GM23338 (cell line): ENCODE data around the gene TGFBI. TPM values are rescaled to one million over a fixed set of nuclear protein-coding genes. Genes with fewer than 3 reads are reported as not detected.

ENCODE experiments used
- ATAC-seq: fragments of 200-7000 bp; cut with Tn5 transposase; 3 replicates; pipeline ENCODE4 v1.9.1; 2020
- DNase-seq: peaks from one replicate; pipeline ENCODE4 v3.0.0-alpha.2; 2015; ENCODE audit warnings: low spot score
- H2AFZ ChIP-seq: fragments of 200-600 bp; sonication (generic); 2 replicates; pipeline ENCODE4 v1.8.0; 2016; ENCODE audit warnings: antibody characterized with exemption, mild to moderate bottlenecking, moderate library complexity
- H3F3A ChIP-seq: fragments of 200-600 bp; sonication (generic); replicated peaks from 2 replicates; pipeline ENCODE4 v1.8.0; 2017; ENCODE audit warnings: antibody characterized with exemption, mixed run types, low read depth
- H3K27ac ChIP-seq: fragments of 200-600 bp; sonication (generic); 2 replicates; pipeline ENCODE4 v1.6.1; 2016; ENCODE audit warnings: low read depth
- H3K27me3 ChIP-seq: fragments of 200-600 bp; sonication (generic); 2 replicates; pipeline ENCODE4 v1.8.0; 2016; ENCODE audit warnings: mild to moderate bottlenecking, mixed run types, moderate library complexity; ENCODE audit not compliant: insufficient read depth
- H3K36me3 ChIP-seq: fragments of 200-600 bp; sonication (generic); 2 replicates; pipeline ENCODE4 v1.8.0; 2016; ENCODE audit warnings: mild to moderate bottlenecking; ENCODE audit not compliant: insufficient read depth
- H3K4me1 ChIP-seq: fragments of 200-600 bp; sonication (generic); 2 replicates; pipeline ENCODE4 v1.8.0; 2016; ENCODE audit warnings: mild to moderate bottlenecking, moderate library complexity; ENCODE audit not compliant: insufficient read depth
- H3K4me2 ChIP-seq: fragments of 200-600 bp; sonication (generic); 2 replicates; pipeline ENCODE4 v1.7.1; 2017; ENCODE audit warnings: mixed run types
- H3K4me3 ChIP-seq: fragments of 200-600 bp; sonication (generic); 2 replicates; pipeline ENCODE4 v1.6.1; 2016; ENCODE audit warnings: mixed run types
- H3K79me2 ChIP-seq: fragments of 200-600 bp; sonication (generic); replicated peaks from 2 replicates; pipeline ENCODE4 v1.8.0; 2017; ENCODE audit warnings: mild to moderate bottlenecking; ENCODE audit not compliant: insufficient read depth
- H3K9me2 ChIP-seq: fragments of 200-600 bp; sonication (generic); 2 replicates; pipeline ENCODE4 v1.8.0; 2017; ENCODE audit not compliant: insufficient read depth
- H4K20me1 ChIP-seq: fragments of 200-600 bp; sonication (generic); replicated peaks from 2 replicates; pipeline ENCODE4 v1.8.0; 2017; ENCODE audit warnings: mild to moderate bottlenecking; ENCODE audit not compliant: insufficient read depth
- H3K27ac Mint-ChIP-seq: 2 replicates; pipeline ENCODE4 v1.8.0; 2020; ENCODE audit warnings: inconsistent platforms, mild to moderate bottlenecking, moderate library complexity, mixed read lengths
- H3K27me3 Mint-ChIP-seq: 3 replicates; pipeline ENCODE4 v1.8.0; 2022; ENCODE audit warnings: low read depth, mild to moderate bottlenecking, moderate library complexity, mixed read lengths, inconsistent platforms; ENCODE audit not compliant: insufficient read depth, poor library complexity
- H3K36me3 Mint-ChIP-seq: 3 replicates; pipeline ENCODE4 v1.8.0; 2021; ENCODE audit warnings: low read depth, mild to moderate bottlenecking, inconsistent platforms, moderate library complexity, mixed read lengths
- H3K4me1 Mint-ChIP-seq: 3 replicates; pipeline ENCODE4 v1.8.0; 2020; ENCODE audit warnings: mild to moderate bottlenecking, inconsistent platforms, mixed read lengths
- H3K4me3 Mint-ChIP-seq: 3 replicates; pipeline ENCODE4 v1.8.0; 2021; ENCODE audit warnings: moderate library complexity, mild to moderate bottlenecking, inconsistent platforms, mixed read lengths
- H3K9me3 Mint-ChIP-seq: 3 replicates; pipeline ENCODE4 v1.8.0; 2020; ENCODE audit warnings: moderate library complexity, mild to moderate bottlenecking, inconsistent platforms, mixed read lengths
- CREB1 ChIP-seq: fragments of 250-450 bp; sonication (Bioruptor Pico); IDR thresholded peaks from 2 replicates; pipeline ENCODE4 v1.5.0; 2020; ENCODE audit warnings: low read depth, mild to moderate bottlenecking, moderate library complexity
- CTCF ChIP-seq, 2 experiments: fragments of 200-600 bp in 1 of 2; sonication (generic) in 1 of 2; conservative IDR thresholded peaks; 2 replicates each; pipeline versions ENCODE4 v1.5.1 to v1.6.1; 2016 to 2017; ENCODE audit warnings: antibody characterized with exemption in 2 of 2, low read depth in 2 of 2, mild to moderate bottlenecking in 2 of 2, moderate library complexity in 1 of 2
- ETS1 ChIP-seq: IDR thresholded peaks from 2 replicates; pipeline ENCODE4 v1.6.1; 2016; ENCODE audit warnings: antibody characterized with exemption
- EZH2 ChIP-seq: fragments of 200-600 bp; sonication (generic); IDR thresholded peaks from one replicate; pipeline ENCODE4 v1.8.0; 2017; ENCODE audit warnings: antibody characterized with exemption, mild to moderate bottlenecking, low read depth; ENCODE audit not compliant: unreplicated experiment
- EZH2phosphoT487 ChIP-seq: fragments of 200-600 bp; sonication (generic); IDR thresholded peaks from one replicate; pipeline ENCODE4 v1.8.1; 2018; ENCODE audit warnings: antibody characterized with exemption; ENCODE audit not compliant: unreplicated experiment
- JUNB ChIP-seq: IDR thresholded peaks from one replicate; pipeline ENCODE4 v1.6.1; 2016; ENCODE audit warnings: antibody characterized with exemption; ENCODE audit not compliant: unreplicated experiment
- NANOG ChIP-seq: IDR thresholded peaks from 2 replicates; pipeline ENCODE4 v1.6.1; 2016; ENCODE audit warnings: antibody characterized with exemption, borderline replicate concordance
- POLR2AphosphoS5 ChIP-seq: IDR thresholded peaks from 2 replicates; pipeline ENCODE4 v1.6.1; 2016; ENCODE audit warnings: antibody characterized with exemption, low read depth
- REST ChIP-seq: IDR thresholded peaks from one replicate; pipeline ENCODE4 v1.6.1; 2018; ENCODE audit warnings: antibody characterized with exemption; ENCODE audit not compliant: unreplicated experiment
- STAT1 ChIP-seq: IDR thresholded peaks from one replicate; pipeline ENCODE4 v1.6.1; 2016; ENCODE audit warnings: antibody characterized with exemption; ENCODE audit not compliant: unreplicated experiment
- ZNF114 ChIP-seq: fragments of 250-450 bp; sonication (Bioruptor Pico); IDR thresholded peaks from 2 replicates; pipeline ENCODE4 v1.5.0; 2020; ENCODE audit warnings: mild to moderate bottlenecking, moderate library complexity
- ZNF331 ChIP-seq: fragments of 250-450 bp; sonication (Bioruptor Pico); IDR thresholded peaks from 2 replicates; pipeline ENCODE4 v1.5.0; 2020; ENCODE audit warnings: low read depth, mild to moderate bottlenecking, moderate library complexity
- polyA plus RNA-seq: library from polyadenylated mRNA; unstranded; fragments of >200 nt; fragmentation: Nextera tagmentation; extraction: Ambion mirVana; gene quantifications from 2 replicates; pipeline ENCODE4 v1.2.1, GENCODE V29; 2016
- total RNA-seq: library from RNA; depleted of rRNA; stranded (reverse); fragments of >200 nt; shearing (Covaris generic); gene quantifications from 2 replicates; pipeline ENCODE4 v1.2.3, GENCODE V29; 2014

The TGFBI gene
- total and polyA plus RNA-seq, 2 experiments from 2014 or later, result 8.9 to 9.4 TPM

DNA sequence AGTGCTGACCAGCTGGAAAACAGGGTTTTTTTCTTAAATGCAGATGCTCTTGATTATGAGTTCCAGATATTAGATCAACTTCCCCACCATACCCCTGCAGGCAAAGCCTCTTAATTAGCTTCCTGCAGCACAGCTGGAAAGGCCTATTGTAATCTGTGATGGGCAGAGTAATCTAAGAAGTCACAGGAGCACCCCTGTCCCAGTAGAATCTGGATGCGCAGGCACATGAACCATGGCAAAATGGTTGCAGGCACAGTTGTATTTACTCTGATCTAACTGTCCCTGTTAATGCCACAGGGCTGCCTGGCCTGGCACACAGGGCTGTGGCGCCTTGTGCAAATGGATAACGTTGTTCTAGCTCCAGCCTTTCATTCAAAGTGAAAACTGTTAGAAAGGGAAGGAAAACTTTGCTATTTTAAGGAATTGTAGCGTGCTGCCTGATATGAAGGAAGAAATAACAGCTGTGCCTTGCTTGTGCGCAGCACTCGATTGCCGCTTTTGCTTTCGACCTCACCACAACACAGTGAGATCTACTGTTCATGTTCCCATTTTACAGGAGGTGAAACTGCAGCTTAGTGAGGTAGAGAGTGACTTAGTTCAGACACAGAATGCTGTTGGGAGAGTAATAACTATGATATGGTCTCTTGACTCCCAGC, 2.3 kb downstream of the TGFBI start (continued):
- TF ChIP-seq REST (no peak), JUNB (no peak)

DNA sequence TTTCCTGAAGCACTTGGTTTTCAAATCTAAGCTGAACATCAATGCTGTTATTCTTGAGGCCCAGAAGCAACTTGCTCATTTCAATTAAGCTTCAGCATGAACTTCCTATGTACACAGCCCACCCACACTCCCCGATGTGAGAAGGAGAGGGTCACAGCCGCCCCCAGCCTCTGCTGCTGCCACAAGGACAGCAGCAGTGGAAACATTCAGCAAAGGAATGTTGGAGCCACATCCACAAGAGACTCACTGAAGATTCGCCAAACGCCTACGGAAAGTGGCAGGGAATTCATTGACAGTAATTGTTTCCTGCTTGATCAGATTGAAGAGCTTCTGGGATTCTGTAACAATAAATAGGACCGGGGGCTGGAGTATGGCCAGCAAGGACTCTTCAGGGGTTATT, 2.9 kb downstream of the TGFBI start:
- no peaks in the 10 kb centered on the region for H3K79me2 ChIP-seq
- H3K4me2 ChIP-seq, result no peak overlapping the region
- no peak for DNase-seq
- Mint-ChIP-seq H3K27ac (no peak overlapping the region), H3K9me3 (no peaks in the 10 kb centered on the region), H3K4me1 (peaks cover 13% of the 10 kb centered on the region), H3K27me3 (peaks cover 36% of the 10 kb centered on the region), H3K36me3 (no peaks in the 10 kb centered on the region; the same call in 2 of the 3 replicates), H3K4me3 (no peak overlapping the region)
- H3K9me2 ChIP-seq, result no peaks in the 10 kb centered on the region
- H3F3A ChIP-seq, result no peaks in the 10 kb centered on the region
- H3K27ac ChIP-seq, result no peak overlapping the region
- H3K4me1 ChIP-seq, result peaks cover 2% of the 10 kb centered on the region; the same call in 1 of the 2 replicates
- H3K36me3 ChIP-seq, result no peaks in the 10 kb centered on the region; the same call in 1 of the 2 replicates
- H3K4me3 ChIP-seq, result no peak overlapping the region
- no peak for ATAC-seq
- peaks cover 43% of the 10 kb centered on the region for H3K27me3 ChIP-seq
- H4K20me1 ChIP-seq, result no peaks in the 10 kb centered on the region; the same call in 1 of the 2 replicates
- no peak overlapping the region for H2AFZ ChIP-seq
- TF ChIP-seq CTCF (conservative IDR thresholded peaks at IDR 0.05; ENCODE audit: low read depth in 2 of 2) (no peak), STAT1 (no peak), REST (no peak), NANOG (no peak), EZH2phosphoT487 (no peak), JUNB (no peak), EZH2 (no peak), ZNF331 (CRISPR knock-in tag) (no peak), ZNF114 (CRISPR knock-in tag) (no peak), ETS1 (no peak), CREB1 (CRISPR knock-in tag) (no peak), POLR2AphosphoS5 (no peak)
